ENCODE data around the gene TRIP12. TPM values are rescaled to one million over a fixed set of nuclear protein-coding genes. Genes with fewer than 3 reads are reported as not detected.

TRIP12 gene
- total and polyA plus RNA-seq, 2 experiments from 2014 or later = 21.5 to 133 TPM

- H3K9me3 Mint-ChIP-seq = no peaks in the 10 kb centered on the region; the same call in 2 of the 3 replicates
- no peak overlapping the region for H3K27ac Mint-ChIP-seq
- TF ChIP-seq ZNF462 (CRISPR knock-in tag; IDR thresholded peaks at IDR 0.05) (no peak), POLR2AphosphoS5 (IDR thresholded peaks at IDR 0.05; ENCODE audit: low read depth) (no peak), EZH2phosphoT487 (IDR thresholded peaks at IDR 0.05; ENCODE audit: unreplicated experiment) (no peak), ZNF331 (CRISPR knock-in tag; IDR thresholded peaks at IDR 0.05; ENCODE audit: low read depth) (no peak), JUNB (IDR thresholded peaks at IDR 0.05; ENCODE audit: unreplicated experiment) (no peak), NANOG (IDR thresholded peaks at IDR 0.05; ENCODE audit: borderline replicate concordance) (no peak), CTCF (conservative IDR thresholded peaks at IDR 0.05; ENCODE audit: low read depth in 2 of 2) (no peak), ETS1 (IDR thresholded peaks at IDR 0.05) (no peak), ZNF114 (CRISPR knock-in tag; IDR thresholded peaks at IDR 0.05) (no peak)
- H3K36me3 Mint-ChIP-seq (ENCODE audit: low read depth) = peaks cover 4% of the 10 kb centered on the region; the same call in 1 of the 3 replicates
- DNase-seq (ENCODE audit: low spot score) = no peak
- no peaks in the 10 kb centered on the region for H3K36me3 ChIP-seq (ENCODE audit: insufficient read depth)
- H3K27me3 Mint-ChIP-seq (ENCODE audit: insufficient read depth, low read depth, poor library complexity) = peaks cover 2% of the 10 kb centered on the region
- H3K9me2 ChIP-seq (ENCODE audit: insufficient read depth) = 0 out of 2 replicates have a peak, but pooled peaks cover 2% of the 10 kb centered on the region
- H3K27ac ChIP-seq (ENCODE audit: low read depth) = no peak overlapping the region
- H3K4me3 ChIP-seq = no peak overlapping the region
- no peaks in the 10 kb centered on the region for H4K20me1 ChIP-seq (replicated peaks; ENCODE audit: insufficient read depth)
- H3K79me2 ChIP-seq (replicated peaks; ENCODE audit: insufficient read depth) = no peaks in the 10 kb centered on the region
- no peak overlapping the region for H3K4me2 ChIP-seq
- no peak overlapping the region for H3K4me3 Mint-ChIP-seq
- H2AFZ ChIP-seq = no peak overlapping the region
- H3K4me1 Mint-ChIP-seq = peaks cover 12% of the 10 kb centered on the region; the same call in 2 of the 3 replicates
- no peak for ATAC-seq
- H3F3A ChIP-seq (replicated peaks; ENCODE audit: low read depth) = no peaks in the 10 kb centered on the region
- H3K27me3 ChIP-seq (ENCODE audit: insufficient read depth) = no peaks in the 10 kb centered on the region
- peaks cover 8% of the 10 kb centered on the region; the same call in 1 of the 2 replicates for H3K4me1 ChIP-seq (ENCODE audit: insufficient read depth)
These were observed 20.9 kb upstream of the TRIP12 start for GRCh38 chr2:229942671-229943070.

All from GM23338 (cell line).